ENCODE data around the gene CLCN7.

DNA sequence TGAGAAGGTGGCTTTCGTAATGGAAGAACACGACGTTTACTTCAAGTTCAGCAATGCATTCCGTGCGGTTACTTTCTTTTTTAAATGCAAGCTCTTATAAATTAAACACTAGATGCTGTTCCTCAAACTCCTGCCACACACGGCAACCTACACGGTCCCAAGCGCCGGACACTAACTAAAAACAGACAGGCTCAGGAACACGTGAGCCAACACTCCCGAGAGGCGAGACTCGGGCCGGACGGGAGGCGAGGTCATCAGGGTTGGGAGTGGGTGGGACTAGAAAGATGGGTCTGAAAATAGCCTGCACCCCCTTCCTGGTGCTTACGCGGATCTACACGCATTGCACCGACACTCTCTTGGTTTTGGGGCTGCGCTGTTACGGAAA is 6.4 kb downstream of the CLCN7 start:
- TF ChIP-seq, protein P1, sequence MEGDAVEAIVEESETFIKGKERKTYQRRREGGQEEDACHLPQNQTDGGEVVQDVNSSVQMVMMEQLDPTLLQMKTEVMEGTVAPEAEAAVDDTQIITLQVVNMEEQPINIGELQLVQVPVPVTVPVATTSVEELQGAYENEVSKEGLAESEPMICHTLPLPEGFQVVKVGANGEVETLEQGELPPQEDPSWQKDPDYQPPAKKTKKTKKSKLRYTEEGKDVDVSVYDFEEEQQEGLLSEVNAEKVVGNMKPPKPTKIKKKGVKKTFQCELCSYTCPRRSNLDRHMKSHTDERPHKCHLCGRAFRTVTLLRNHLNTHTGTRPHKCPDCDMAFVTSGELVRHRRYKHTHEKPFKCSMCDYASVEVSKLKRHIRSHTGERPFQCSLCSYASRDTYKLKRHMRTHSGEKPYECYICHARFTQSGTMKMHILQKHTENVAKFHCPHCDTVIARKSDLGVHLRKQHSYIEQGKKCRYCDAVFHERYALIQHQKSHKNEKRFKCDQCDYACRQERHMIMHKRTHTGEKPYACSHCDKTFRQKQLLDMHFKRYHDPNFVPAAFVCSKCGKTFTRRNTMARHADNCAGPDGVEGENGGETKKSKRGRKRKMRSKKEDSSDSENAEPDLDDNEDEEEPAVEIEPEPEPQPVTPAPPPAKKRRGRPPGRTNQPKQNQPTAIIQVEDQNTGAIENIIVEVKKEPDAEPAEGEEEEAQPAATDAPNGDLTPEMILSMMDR (conservative IDR thresholded peaks at IDR 0.05), result no peak
- TF ChIP-seq ZFX (IDR thresholded peaks at IDR 0.05), result no peak

Measured in C4-2B (cell line).